ENCODE data around the gene IQGAP2. TPM values are rescaled to one million over a fixed set of nuclear protein-coding genes. Genes with fewer than 3 reads are reported as not detected.

The IQGAP2 gene
- total RNA-seq, 1 donor from 2014 or later: not detected

GRCh38 chr5:76445830-76446229, 42.7 kb downstream of the IQGAP2 start:
- TF ChIP-seq CTCF (IDR thresholded peaks at IDR 0.05; ENCODE audit: insufficient read depth, low read length, severe bottlenecking): no peak
- no peak for FAIRE-seq
- DNase-seq (ENCODE audit: low read depth): no peak

DNA sequence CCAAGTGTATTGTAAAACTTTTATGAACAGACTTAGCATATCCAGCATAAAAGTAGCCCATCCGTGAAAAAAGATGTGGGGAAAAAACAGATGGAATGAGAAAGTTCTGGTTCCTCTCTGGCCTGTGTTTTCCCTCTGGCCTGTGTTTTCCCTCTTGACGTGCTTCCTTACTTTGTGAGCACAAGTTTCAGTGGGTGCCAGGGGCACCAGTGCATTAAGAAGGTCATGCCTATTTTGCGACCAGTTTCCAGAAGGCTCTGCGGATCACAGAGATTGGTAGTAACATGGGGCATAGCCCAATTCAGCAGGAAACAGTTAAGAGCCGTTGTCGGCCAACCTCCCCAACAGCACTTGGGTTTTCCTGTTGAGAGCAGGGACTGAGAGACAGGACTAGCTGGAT, 43.7 kb downstream of the IQGAP2 start:
- H3K27me3 ChIP-seq (ENCODE audit: control insufficient read depth, insufficient read depth, low read length): no peaks in the 10 kb centered on the region
- no peak overlapping the region for H3K4me3 ChIP-seq (ENCODE audit: low read depth, low read length)
- TF ChIP-seq CTCF (IDR thresholded peaks at IDR 0.05; ENCODE audit: insufficient read depth, low read length, severe bottlenecking): no peak
- H3K36me3 ChIP-seq (ENCODE audit: control insufficient read depth, insufficient read depth, low read length): no peaks in the 10 kb centered on the region
- FAIRE-seq (no peak), DNase-seq (ENCODE audit: low read depth) (no peak)

More at GRCh38 chr5:76445830-76446229, 42.7 kb downstream of the IQGAP2 start:
- no peaks in the 10 kb centered on the region for H3K36me3 ChIP-seq (ENCODE audit: control insufficient read depth, insufficient read depth, low read length)
- no peak overlapping the region for H3K4me3 ChIP-seq (ENCODE audit: low read depth, low read length)
- H3K27me3 ChIP-seq (ENCODE audit: control insufficient read depth, insufficient read depth, low read length): no peaks in the 10 kb centered on the region

DNA sequence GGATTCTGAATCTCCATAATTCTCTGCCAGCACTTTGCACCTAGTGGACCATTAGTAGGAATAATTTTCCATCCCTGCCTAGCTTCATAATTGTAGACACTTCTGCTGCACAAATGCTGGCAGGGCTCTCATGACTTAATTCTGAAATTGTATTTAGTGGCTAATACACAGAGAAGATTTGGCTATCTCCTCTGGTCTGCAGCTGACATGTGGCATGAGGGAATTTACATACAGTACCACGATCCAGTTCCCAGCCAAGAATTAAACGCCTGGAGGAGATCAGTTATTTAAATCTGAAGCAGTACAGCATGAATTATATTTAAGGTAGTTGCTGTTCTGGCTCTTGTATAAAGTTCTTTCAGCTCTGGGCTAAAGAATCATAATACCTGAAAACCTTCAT, 46.5 kb downstream of the IQGAP2 start:
- no peak overlapping the region for H3K4me3 ChIP-seq (ENCODE audit: low read depth, low read length)
- no peaks in the 10 kb centered on the region for H3K27me3 ChIP-seq (ENCODE audit: control insufficient read depth, insufficient read depth, low read length)
- H3K36me3 ChIP-seq (ENCODE audit: control insufficient read depth, insufficient read depth, low read length): no peaks in the 10 kb centered on the region
- no peak for DNase-seq (ENCODE audit: low read depth)
- no peak for FAIRE-seq
- no peak for TF ChIP-seq CTCF (IDR thresholded peaks at IDR 0.05; ENCODE audit: insufficient read depth, low read length, severe bottlenecking)

DNA sequence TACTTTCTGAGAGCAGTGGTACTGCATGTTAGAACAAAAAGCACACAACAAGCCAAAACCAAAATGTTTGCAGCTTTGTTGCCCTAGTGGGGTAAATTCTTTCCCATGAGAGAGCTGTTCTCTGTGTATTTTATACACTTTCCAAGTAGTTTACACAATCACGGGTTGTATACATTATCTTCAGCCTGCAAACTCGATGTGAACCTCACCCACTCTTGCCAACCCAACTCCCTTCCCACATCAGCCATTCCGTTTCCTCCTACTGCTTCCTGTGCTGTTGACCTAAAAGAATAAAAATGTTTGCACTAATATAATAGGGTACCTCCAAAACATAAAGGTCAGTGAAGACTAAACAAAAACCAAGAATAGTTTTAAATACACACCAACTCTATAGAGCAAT, 47.0 kb downstream of the IQGAP2 start:
- DNase-seq (ENCODE audit: low read depth) (no peak), FAIRE-seq (no peak)
- Histone ChIP-seq H3K4me3 (ENCODE audit: low read depth, low read length) (no peak overlapping the region), H3K36me3 (ENCODE audit: control insufficient read depth, insufficient read depth, low read length) (no peaks in the 10 kb centered on the region), H3K27me3 (ENCODE audit: control insufficient read depth, insufficient read depth, low read length) (no peaks in the 10 kb centered on the region)
- no peak for TF ChIP-seq CTCF (IDR thresholded peaks at IDR 0.05; ENCODE audit: insufficient read depth, low read length, severe bottlenecking)

GRCh38 chr5:76451031-76451701, 48.1 kb downstream of the IQGAP2 start:
- DNase-seq (ENCODE audit: low read depth) (no peak), FAIRE-seq (no peak)
- H3K27me3 ChIP-seq (ENCODE audit: control insufficient read depth, insufficient read depth, low read length): no peaks in the 10 kb centered on the region

More at GRCh38 chr5:76451031-76451701, 48.1 kb downstream of the IQGAP2 start:
- TF ChIP-seq CTCF (IDR thresholded peaks at IDR 0.05; ENCODE audit: insufficient read depth, low read length, severe bottlenecking): no peak
- H3K4me3 ChIP-seq (ENCODE audit: low read depth, low read length): no peak overlapping the region
- no peaks in the 10 kb centered on the region for H3K36me3 ChIP-seq (ENCODE audit: control insufficient read depth, insufficient read depth, low read length)
